Endothelial cell (in vitro differentiated cells): Measurements from ENCODE around the gene USP3. TPM values are rescaled to one million over a fixed set of nuclear protein-coding genes. Genes with fewer than 3 reads are reported as not detected.

Source experiments
- DNase-seq: peaks from one replicate; pipeline ENCODE4 v3.0.0; 2021; ENCODE audit warnings: low spot score
- H3K27ac Mint-ChIP-seq: one replicate; pipeline ENCODE4 v1.8.0; 2021; ENCODE audit warnings: mixed read lengths, inconsistent platforms; ENCODE audit not compliant: unreplicated experiment
- H3K27me3 Mint-ChIP-seq: one replicate; pipeline ENCODE4 v1.8.0; 2021; ENCODE audit warnings: mild to moderate bottlenecking, moderate library complexity, mixed read lengths, inconsistent platforms; ENCODE audit not compliant: unreplicated experiment
- H3K36me3 Mint-ChIP-seq: one replicate; pipeline ENCODE4 v1.8.0; 2021; ENCODE audit warnings: mild to moderate bottlenecking, low read depth, mixed read lengths, inconsistent platforms; ENCODE audit not compliant: unreplicated experiment
- H3K4me1 Mint-ChIP-seq: one replicate; pipeline ENCODE4 v1.8.0; 2021; ENCODE audit warnings: mild to moderate bottlenecking, mixed read lengths, inconsistent platforms; ENCODE audit not compliant: unreplicated experiment
- H3K4me3 Mint-ChIP-seq: one replicate; pipeline ENCODE4 v1.8.0; 2021; ENCODE audit warnings: mild to moderate bottlenecking, mixed read lengths, inconsistent platforms; ENCODE audit not compliant: unreplicated experiment
- H3K9me3 Mint-ChIP-seq: one replicate; pipeline ENCODE4 v1.8.0; 2021; ENCODE audit warnings: mixed read lengths, inconsistent platforms; ENCODE audit not compliant: unreplicated experiment
- long read RNA-seq: library from polyadenylated mRNA; unstranded; transcript quantifications from one replicate; pipeline ENCODE4 v2.0.0, GENCODE V29; 2020; ENCODE audit not compliant: unreplicated experiment
- total RNA-seq: library from RNA; stranded (reverse); fragmentation: NEBNext Ultra II Directional; extraction: Animal tissue kit (Norgen Biotek cat#: 25700); gene quantifications from one replicate; pipeline ENCODE4 v1.2.1, GENCODE V29; 2021; ENCODE audit not compliant: unreplicated experiment
- TF ChIP-seq, protein P1 (sequence below): fragments of 200-600 bp; sonication (generic); IDR thresholded peaks from one replicate; pipeline ENCODE4 v1.5.0; 2021; ENCODE audit warnings: antibody characterized with exemption; ENCODE audit not compliant: unreplicated experiment

USP3 gene, protein sequence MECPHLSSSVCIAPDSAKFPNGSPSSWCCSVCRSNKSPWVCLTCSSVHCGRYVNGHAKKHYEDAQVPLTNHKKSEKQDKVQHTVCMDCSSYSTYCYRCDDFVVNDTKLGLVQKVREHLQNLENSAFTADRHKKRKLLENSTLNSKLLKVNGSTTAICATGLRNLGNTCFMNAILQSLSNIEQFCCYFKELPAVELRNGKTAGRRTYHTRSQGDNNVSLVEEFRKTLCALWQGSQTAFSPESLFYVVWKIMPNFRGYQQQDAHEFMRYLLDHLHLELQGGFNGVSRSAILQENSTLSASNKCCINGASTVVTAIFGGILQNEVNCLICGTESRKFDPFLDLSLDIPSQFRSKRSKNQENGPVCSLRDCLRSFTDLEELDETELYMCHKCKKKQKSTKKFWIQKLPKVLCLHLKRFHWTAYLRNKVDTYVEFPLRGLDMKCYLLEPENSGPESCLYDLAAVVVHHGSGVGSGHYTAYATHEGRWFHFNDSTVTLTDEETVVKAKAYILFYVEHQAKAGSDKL
- total RNA-seq: 33.5 TPM
- long read RNA-seq, full-length matches to known transcripts: 14 of 19 reads
- long read RNA-seq, partial matches to known transcripts: 2 of 19 reads
- long read RNA-seq, other reads (novel, unspliced or antisense): 3 of 19 reads

DNA sequence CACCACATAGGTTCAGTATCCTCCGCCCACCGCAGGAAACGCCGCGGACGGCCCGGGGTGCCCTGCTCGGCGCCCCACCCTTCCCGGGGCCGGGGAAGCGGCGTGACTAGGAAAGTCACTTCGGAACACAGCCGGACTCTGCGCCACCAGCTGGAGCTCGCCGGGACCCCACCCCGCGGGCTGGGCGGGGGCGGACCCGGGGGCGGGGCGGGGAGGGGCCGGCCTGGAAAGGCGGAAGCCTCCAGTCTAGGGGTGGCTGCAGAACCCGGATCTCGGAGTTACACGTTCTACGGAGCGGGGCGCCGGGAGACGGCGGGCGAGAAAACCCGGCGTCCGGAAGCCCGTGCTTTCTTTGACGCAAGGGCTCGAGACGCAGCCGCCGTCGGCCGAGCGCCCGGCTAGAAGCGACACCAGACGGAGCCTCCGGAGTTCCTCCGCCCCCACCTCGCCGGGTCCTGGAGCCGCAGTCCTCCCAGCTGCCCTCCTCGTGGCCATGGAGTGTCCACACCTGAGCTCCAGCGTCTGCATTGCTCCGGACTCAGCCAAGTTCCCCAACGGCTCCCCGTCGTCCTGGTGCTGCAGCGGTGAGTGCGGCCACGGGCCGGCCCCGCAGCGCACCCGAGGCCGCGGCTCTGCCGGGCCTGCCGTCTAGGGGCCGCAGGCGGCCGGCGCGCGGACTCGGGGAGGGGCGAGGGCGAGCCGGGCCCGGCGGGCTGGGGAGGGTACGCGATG, at the start of gene USP3:
Gene USP3 (plus strand): TSS at position 347 of the 732 bp plus-strand sequence. CDS start 147 bp downstream, at position 494.
- H3K4me1 Mint-ChIP-seq: peaks cover 32% of the 10 kb centered on the region
- peak; percentile 96 for DNase-seq
- no peaks in the 10 kb centered on the region for H3K27me3 Mint-ChIP-seq
- H3K4me3 Mint-ChIP-seq: peak within 1 kb of the TSS; percentile 90
- TF ChIP-seq, protein P1, sequence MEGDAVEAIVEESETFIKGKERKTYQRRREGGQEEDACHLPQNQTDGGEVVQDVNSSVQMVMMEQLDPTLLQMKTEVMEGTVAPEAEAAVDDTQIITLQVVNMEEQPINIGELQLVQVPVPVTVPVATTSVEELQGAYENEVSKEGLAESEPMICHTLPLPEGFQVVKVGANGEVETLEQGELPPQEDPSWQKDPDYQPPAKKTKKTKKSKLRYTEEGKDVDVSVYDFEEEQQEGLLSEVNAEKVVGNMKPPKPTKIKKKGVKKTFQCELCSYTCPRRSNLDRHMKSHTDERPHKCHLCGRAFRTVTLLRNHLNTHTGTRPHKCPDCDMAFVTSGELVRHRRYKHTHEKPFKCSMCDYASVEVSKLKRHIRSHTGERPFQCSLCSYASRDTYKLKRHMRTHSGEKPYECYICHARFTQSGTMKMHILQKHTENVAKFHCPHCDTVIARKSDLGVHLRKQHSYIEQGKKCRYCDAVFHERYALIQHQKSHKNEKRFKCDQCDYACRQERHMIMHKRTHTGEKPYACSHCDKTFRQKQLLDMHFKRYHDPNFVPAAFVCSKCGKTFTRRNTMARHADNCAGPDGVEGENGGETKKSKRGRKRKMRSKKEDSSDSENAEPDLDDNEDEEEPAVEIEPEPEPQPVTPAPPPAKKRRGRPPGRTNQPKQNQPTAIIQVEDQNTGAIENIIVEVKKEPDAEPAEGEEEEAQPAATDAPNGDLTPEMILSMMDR: peak; percentile 54
- peak within 1 kb of the TSS; percentile 74 for H3K27ac Mint-ChIP-seq
- H3K36me3 Mint-ChIP-seq: peaks cover 7% of the 10 kb centered on the region
- H3K9me3 Mint-ChIP-seq: no peaks in the 10 kb centered on the region

DNA sequence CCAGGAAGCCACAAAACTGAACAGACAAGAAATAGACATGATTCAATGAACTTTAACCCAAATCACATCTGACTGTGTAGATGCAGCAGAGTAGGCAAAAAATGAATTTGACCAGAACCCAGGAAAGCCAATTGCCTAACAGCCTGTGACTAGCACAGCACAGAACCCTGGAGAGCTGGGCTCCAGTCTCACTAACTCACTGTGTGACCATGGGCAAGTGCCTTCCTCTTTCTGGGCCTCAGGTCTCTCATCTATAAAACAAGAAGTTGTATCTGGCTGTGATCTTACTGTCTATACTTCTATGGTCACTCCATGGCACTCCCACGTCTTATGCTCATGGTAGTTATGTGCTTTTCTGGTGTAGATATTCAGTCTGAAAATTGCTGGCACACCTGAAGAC, 48.1 kb upstream of the USP3 start:
- Mint-ChIP-seq H3K27ac (no peak overlapping the region), H3K4me3 (no peak overlapping the region), H3K27me3 (no peaks in the 10 kb centered on the region), H3K4me1 (peaks cover 24% of the 10 kb centered on the region), H3K36me3 (no peaks in the 10 kb centered on the region), H3K9me3 (no peaks in the 10 kb centered on the region)
- TF ChIP-seq, protein P1: no peak
- no peak for DNase-seq

DNA sequence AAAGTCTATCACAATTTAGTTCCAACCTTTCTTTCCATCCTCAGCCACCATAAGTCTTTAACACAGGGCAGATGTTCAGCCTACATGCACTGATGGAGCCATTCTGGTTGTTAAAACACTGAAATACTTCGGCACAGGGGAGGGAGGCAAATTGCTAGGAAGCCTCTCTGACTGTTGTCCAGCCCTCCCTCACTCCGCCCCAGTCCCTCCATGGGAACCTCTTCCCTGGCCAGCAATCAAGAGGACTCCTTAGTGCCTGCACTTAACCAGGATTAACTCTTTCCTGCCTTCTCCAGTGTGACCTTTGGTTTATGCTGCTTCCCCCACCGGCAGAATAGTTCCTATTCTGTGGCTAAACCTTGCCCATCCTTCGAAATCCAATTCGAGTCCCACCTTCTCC, 47.0 kb upstream of the USP3 start:
- H3K27me3 Mint-ChIP-seq: no peaks in the 10 kb centered on the region
- no peak overlapping the region for H3K4me3 Mint-ChIP-seq
- no peaks in the 10 kb centered on the region for H3K9me3 Mint-ChIP-seq
- TF ChIP-seq, protein P1: no peak
- no peaks in the 10 kb centered on the region for H3K36me3 Mint-ChIP-seq
- H3K4me1 Mint-ChIP-seq: peaks cover 22% of the 10 kb centered on the region
- no peak overlapping the region for H3K27ac Mint-ChIP-seq
- DNase-seq: no peak

DNA sequence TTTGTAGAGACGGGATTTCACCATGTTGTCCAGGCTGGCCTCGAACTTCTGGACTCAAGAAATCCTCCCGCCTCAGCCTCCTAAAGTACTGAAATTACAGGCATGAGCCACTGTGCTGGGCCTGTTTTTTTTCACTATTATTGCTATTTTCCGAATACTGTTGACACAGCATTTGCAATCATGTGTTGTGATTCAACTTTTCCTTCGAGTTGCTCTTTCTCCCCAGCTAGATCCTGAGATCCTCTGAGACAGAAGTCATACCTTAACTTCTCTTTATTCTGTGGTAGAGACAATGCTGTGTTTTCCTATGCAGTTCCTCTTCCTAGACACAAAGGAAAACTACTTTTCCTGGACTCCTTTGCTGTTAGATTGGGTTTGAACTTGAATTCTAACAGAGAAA, 46.4 kb upstream of the USP3 start:
- H3K36me3 Mint-ChIP-seq: no peaks in the 10 kb centered on the region
- H3K4me1 Mint-ChIP-seq: peaks cover 16% of the 10 kb centered on the region
- TF ChIP-seq, protein P1: no peak
- no peaks in the 10 kb centered on the region for H3K9me3 Mint-ChIP-seq
- H3K27ac Mint-ChIP-seq: no peak overlapping the region
- no peak overlapping the region for H3K4me3 Mint-ChIP-seq
- H3K27me3 Mint-ChIP-seq: no peaks in the 10 kb centered on the region
- no peak for DNase-seq
